HepG2 (cell line): Measurements from ENCODE around the gene STK25. TPM values are rescaled to one million over a fixed set of nuclear protein-coding genes. Genes with fewer than 3 reads are reported as not detected.

Experiments used
- BRCA1 ChIP-seq: sonication (generic); formaldehyde crosslinking; IDR thresholded peaks from 2 replicates; pipeline ENCODE4 v1.4.0; 2020; ENCODE audit warnings: missing genetic modification reagents
- CHD2 ChIP-seq: IDR thresholded peaks from 2 replicates; pipeline ENCODE4 v1.6.1; 2011; ENCODE audit warnings: low read depth, low read length, improper control_type of control experiment
- CREB1 ChIP-seq, 2 experiments: fragments of 450-650 bp in 1 of 2; IDR thresholded peaks; 2 replicates each; pipeline ENCODE4 v1.6.1; 2016 to 2017; ENCODE audit warnings: control low read depth in 1 of 2, mild to moderate bottlenecking in 1 of 2, missing compliant biosample characterization in 1 of 2, missing genetic modification characterization in 1 of 2
- HNRNPLL ChIP-seq: fragments of 200-400 bp; formaldehyde crosslinking; IDR thresholded peaks from 2 replicates; pipeline ENCODE4 v1.6.1; 2017; ENCODE audit warnings: mild to moderate bottlenecking, low read depth, low read length; ENCODE audit not compliant: poor library complexity, severe bottlenecking
- JUN ChIP-seq: sonication (generic); formaldehyde crosslinking; IDR thresholded peaks from 2 replicates; pipeline ENCODE4 v1.4.0; 2020; ENCODE audit warnings: mild to moderate bottlenecking, missing genetic modification reagents
- KDM2A ChIP-seq: sonication (generic); formaldehyde crosslinking; IDR thresholded peaks from 2 replicates; pipeline ENCODE4 v1.4.0; 2020; ENCODE audit warnings: low read depth, missing genetic modification reagents, borderline replicate concordance
- KLF12 ChIP-seq: sonication (generic); formaldehyde crosslinking; IDR thresholded peaks from 2 replicates; pipeline ENCODE4 v1.4.0; 2020; ENCODE audit warnings: missing genetic modification reagents, borderline replicate concordance
- NFIC ChIP-seq: IDR thresholded peaks from 2 replicates; pipeline ENCODE4 v1.6.1; 2012; ENCODE audit warnings: mild to moderate bottlenecking, low read length, inconsistent platforms
- POGZ ChIP-seq: sonication (generic); formaldehyde crosslinking; IDR thresholded peaks from 2 replicates; pipeline ENCODE4 v1.4.0; 2020; ENCODE audit warnings: mild to moderate bottlenecking, missing genetic modification reagents
- POLR2G ChIP-seq: fragments of 200-400 bp; formaldehyde crosslinking; IDR thresholded peaks from 2 replicates; pipeline ENCODE4 v1.6.1; 2018; ENCODE audit warnings: mild to moderate bottlenecking, low read depth, low read length, moderate library complexity
- REXO4 ChIP-seq: sonication (generic); formaldehyde crosslinking; IDR thresholded peaks from 2 replicates; pipeline ENCODE4 v1.8.0; 2022; ENCODE audit warnings: missing genetic modification reagents, mild to moderate bottlenecking, borderline replicate concordance
- RFX5 ChIP-seq: IDR thresholded peaks from 2 replicates; pipeline ENCODE4 v1.6.1; 2011; ENCODE audit warnings: low read depth, low read length, improper control_type of control experiment
- TEAD3 ChIP-seq: optimal IDR thresholded peaks from 2 replicates; pipeline ENCODE3; 2016; ENCODE audit warnings: borderline replicate concordance
- TOPORS ChIP-seq: sonication (generic); formaldehyde crosslinking; IDR thresholded peaks from 2 replicates; pipeline ENCODE4 v1.8.0; 2023; ENCODE audit warnings: mild to moderate bottlenecking, missing genetic modification reagents
- ZBTB49 ChIP-seq: sonication (generic); formaldehyde crosslinking; IDR thresholded peaks from 2 replicates; pipeline ENCODE4 v1.4.0; 2020; ENCODE audit warnings: missing genetic modification reagents, borderline replicate concordance
- ZNF232 ChIP-seq: sonication (generic); formaldehyde crosslinking; IDR thresholded peaks from 2 replicates; pipeline ENCODE4 v1.4.0; 2020; ENCODE audit warnings: missing genetic modification reagents, borderline replicate concordance
- ZNF234 ChIP-seq: sonication (generic); formaldehyde crosslinking; conservative IDR thresholded peaks from 2 replicates; pipeline ENCODE4 v1.5.1; 2020; ENCODE audit warnings: mild to moderate bottlenecking, missing genetic modification reagents
- ZNF333 ChIP-seq: sonication (generic); formaldehyde crosslinking; IDR thresholded peaks from 2 replicates; pipeline ENCODE4 v1.4.0; 2020; ENCODE audit warnings: mild to moderate bottlenecking, missing genetic modification reagents, borderline replicate concordance
- ZNF543 ChIP-seq: sonication (generic); formaldehyde crosslinking; IDR thresholded peaks from 2 replicates; pipeline ENCODE4 v1.4.0; 2020; ENCODE audit warnings: mild to moderate bottlenecking, missing genetic modification reagents
- ZNF564 ChIP-seq: sonication (generic); formaldehyde crosslinking; IDR thresholded peaks from 2 replicates; pipeline ENCODE4 v1.8.1; 2023; ENCODE audit warnings: mild to moderate bottlenecking, missing genetic modification reagents
- ZNF780A ChIP-seq: sonication (generic); formaldehyde crosslinking; IDR thresholded peaks from 2 replicates; pipeline ENCODE4 v1.8.0; 2022; ENCODE audit warnings: mild to moderate bottlenecking, missing genetic modification reagents, moderate library complexity
- polyA plus RNA-seq, 8 experiments: library from polyadenylated mRNA; depleted of rRNA in 3 of 8; stranded (reverse) in 7 of 8; unstranded in 1 of 8; fragments of >200 nt; fragmentation: Illumina TruSeq in 4 of 8; extraction: Trizol in 4 of 8; gene quantifications; 2 replicates each; pipeline versions ENCODE4 v1.2.1 to v1.2.3, GENCODE V29; 2011 to 2016; ENCODE audit warnings: low read depth in 4 of 8, missing spikeins in 1 of 8, mixed read lengths in 1 of 8; ENCODE audit not compliant: insufficient read depth in 1 of 8
- total RNA-seq, 5 experiments: library from RNA; depleted of rRNA; stranded (reverse); fragments of >200 nt; fragmentation: Illumina TruSeq; extraction: Trizol; gene quantifications; 2 replicates each; pipeline ENCODE4 v1.2.3, GENCODE V29; 2016; ENCODE audit warnings: low read depth in 1 of 5
- TF ChIP-seq, protein P1 (sequence below), 2 experiments: sonication (generic) in 1 of 2; formaldehyde crosslinking in 1 of 2; IDR thresholded peaks; 2 replicates each; pipeline versions ENCODE4 v1.6.1 to v1.9.0; 2014 to 2022; ENCODE audit warnings: antibody characterized with exemption in 1 of 2, borderline replicate concordance in 1 of 2, inconsistent platforms in 1 of 2, low read depth in 1 of 2, missing genetic modification reagents in 1 of 2

The STK25 gene
- total and polyA plus RNA-seq, 2 of the 13 experiments (the other 11 are each of a cell fraction or from before 2014, with no cell fraction given) = 177 to 481 TPM

GRCh38 chr2:241546771-241547498, 38.6 kb upstream of the STK25 start (continued):
- TF ChIP-seq ZBTB49 (CRISPR knock-in tag) (no peak), ZNF232 (0 out of 2 replicates have a peak, but pooled peaks have one; percentile 22), JUN (CRISPR knock-in tag) (peak; percentile 96), POLR2G (no peak), CREB1 (IDR thresholded peaks at IDR 0.05) (0 out of 2 replicates have a peak, but pooled peaks have one; percentile 16), CREB1 (CRISPR knock-in tag; IDR thresholded peaks at IDR 0.05) (no peak; the same call in 1 of the 2 replicates), POGZ (CRISPR knock-in tag) (0 out of 2 replicates have a peak, but pooled peaks have one; percentile 11), ZNF234 (no peak), KDM2A (no peak; the same call in 1 of the 2 replicates), TEAD3 (peak; percentile 98), RFX5 (no peak), HNRNPLL (no peak), ZNF780A (CRISPR knock-in tag) (no peak), NFIC (no peak), TOPORS (CRISPR knock-in tag) (no peak), ZNF333 (CRISPR knock-in tag) (no peak), ZNF543 (CRISPR knock-in tag) (no peak), KLF12 (CRISPR knock-in tag) (no peak), ZNF564 (no peak), BRCA1 (CRISPR knock-in tag) (no peak), REXO4 (CRISPR knock-in tag) (no peak), CHD2 (no peak)
- TF ChIP-seq, protein P1, sequence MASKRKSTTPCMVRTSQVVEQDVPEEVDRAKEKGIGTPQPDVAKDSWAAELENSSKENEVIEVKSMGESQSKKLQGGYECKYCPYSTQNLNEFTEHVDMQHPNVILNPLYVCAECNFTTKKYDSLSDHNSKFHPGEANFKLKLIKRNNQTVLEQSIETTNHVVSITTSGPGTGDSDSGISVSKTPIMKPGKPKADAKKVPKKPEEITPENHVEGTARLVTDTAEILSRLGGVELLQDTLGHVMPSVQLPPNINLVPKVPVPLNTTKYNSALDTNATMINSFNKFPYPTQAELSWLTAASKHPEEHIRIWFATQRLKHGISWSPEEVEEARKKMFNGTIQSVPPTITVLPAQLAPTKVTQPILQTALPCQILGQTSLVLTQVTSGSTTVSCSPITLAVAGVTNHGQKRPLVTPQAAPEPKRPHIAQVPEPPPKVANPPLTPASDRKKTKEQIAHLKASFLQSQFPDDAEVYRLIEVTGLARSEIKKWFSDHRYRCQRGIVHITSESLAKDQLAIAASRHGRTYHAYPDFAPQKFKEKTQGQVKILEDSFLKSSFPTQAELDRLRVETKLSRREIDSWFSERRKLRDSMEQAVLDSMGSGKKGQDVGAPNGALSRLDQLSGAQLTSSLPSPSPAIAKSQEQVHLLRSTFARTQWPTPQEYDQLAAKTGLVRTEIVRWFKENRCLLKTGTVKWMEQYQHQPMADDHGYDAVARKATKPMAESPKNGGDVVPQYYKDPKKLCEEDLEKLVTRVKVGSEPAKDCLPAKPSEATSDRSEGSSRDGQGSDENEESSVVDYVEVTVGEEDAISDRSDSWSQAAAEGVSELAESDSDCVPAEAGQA (IDR thresholded peaks at IDR 0.05; ENCODE audit: low read depth) = no peak
- TF ChIP-seq, protein P1 (CRISPR knock-in tag; IDR thresholded peaks at IDR 0.05; ENCODE audit: borderline replicate concordance) = no peak
